Measurements from ENCODE around the gene TEX13B.

DNA sequence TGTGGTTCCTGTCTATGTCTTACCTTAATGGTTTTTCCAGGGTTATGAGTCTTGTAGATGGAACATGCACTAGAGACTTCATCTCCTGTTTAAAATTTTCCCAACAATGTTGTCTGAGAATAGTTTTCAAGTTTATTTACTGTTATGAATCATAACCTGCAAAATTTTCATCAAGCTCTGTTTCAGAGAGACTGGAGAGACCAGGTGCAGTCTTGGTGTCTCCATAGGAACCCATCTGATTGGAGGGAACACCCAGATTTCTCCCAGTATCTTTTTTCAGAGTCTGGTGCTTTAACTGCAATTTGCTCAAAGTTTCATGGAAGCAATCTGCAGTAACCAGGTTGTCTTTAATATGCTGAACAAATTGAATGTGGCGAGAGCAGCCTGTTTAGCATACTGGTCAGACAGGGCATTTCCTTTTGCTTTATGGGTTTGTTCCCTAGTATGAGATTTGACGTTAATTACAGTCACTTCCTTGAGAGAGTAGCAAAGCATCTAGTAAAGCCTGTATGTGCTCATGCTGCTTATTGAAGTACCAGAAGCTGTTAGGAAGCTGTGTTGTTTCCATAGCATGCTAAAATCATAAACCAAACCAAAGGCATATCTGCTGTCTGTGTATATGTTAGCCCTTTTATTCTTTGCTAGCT lies 43.9 kb upstream of the TEX13B start:
- no peak for TF ChIP-seq EZH2 (IDR thresholded peaks at IDR 0.05)
- no peak for TF ChIP-seq POLR2AphosphoS5 (IDR thresholded peaks at IDR 0.05; ENCODE audit: borderline replicate concordance, low read depth, low read length)
